AG09309 (cell line): ENCODE data around the gene PISD.
"Not testable (repeated sequence)": the region's sequence is repeated elsewhere in the genome, so short reads cannot be mapped to it uniquely, and the experiment has no call there.

ENCODE experiments used
- DNase-seq: peaks from one replicate; pipeline ENCODE4 v3.0.0-alpha.2; 2010; ENCODE audit warnings: low read depth
- H3K4me3 ChIP-seq: 2 replicates; pipeline ENCODE4 v1.5.1; 2011; ENCODE audit warnings: mild to moderate bottlenecking, low read depth, low read length, moderate library complexity; ENCODE audit not compliant: control insufficient read depth
- CTCF ChIP-seq: IDR thresholded peaks from 2 replicates; pipeline ENCODE4 v1.5.1; 2011; ENCODE audit warnings: mild to moderate bottlenecking, low read depth, low read length, inconsistent platforms; ENCODE audit not compliant: insufficient read depth, control insufficient read depth; ENCODE audit errors: missing control alignments

Gene PISD

GRCh38 chr22:31595271-31595670 is 66.7 kb downstream of the PISD start:
- TF ChIP-seq CTCF = no peak
- DNase-seq = no peak
- H3K4me3 ChIP-seq = no peak overlapping the region

- H3K4me3 ChIP-seq, DNase-seq: not testable (repeated sequence)
Measured at GRCh38 chr22:31590161-31590560, 71.9 kb downstream of the PISD start.

GRCh38 chr22:31588970-31589675 is 72.9 kb downstream of the PISD start:
- DNase-seq = no peak
- H3K4me3 ChIP-seq = no peak overlapping the region
- TF ChIP-seq CTCF = no peak

GRCh38 chr22:31586137-31586920 is 75.7 kb downstream of the PISD start:
- no peak for TF ChIP-seq CTCF
- DNase-seq = no peak
- no peak overlapping the region for H3K4me3 ChIP-seq

- TF ChIP-seq CTCF = no peak
- no peak overlapping the region for H3K4me3 ChIP-seq
- DNase-seq = peak; percentile 33
Measured at GRCh38 chr22:31585161-31585859, 76.7 kb downstream of the PISD start.

- H3K4me3 ChIP-seq = no peak overlapping the region
- DNase-seq = no peak
- no peak for TF ChIP-seq CTCF
Measured at GRCh38 chr22:31584804-31585160, 77.2 kb downstream of the PISD start.
